Activated T-cell treated with anti-CD3 and anti-CD28 coated beads for 48 hours (primary cell): ENCODE data around the gene PPP4R1.

ENCODE experiments used
- DNase-seq: peaks from one replicate; pipeline ENCODE4 v3.0.0-alpha.2; 2020; ENCODE audit warnings: low read depth

The PPP4R1 gene

GRCh38 chr18:9506046-9506792 lies 108.1 kb downstream of the PPP4R1 start:
- no peak for DNase-seq
